GM12865 (cell line): Measurements from ENCODE around the gene VPS18.
A peak's percentile ranks its signal among the peaks of the same experiment; 100 is the strongest.

Experiments
- DNase-seq: peaks from one replicate; pipeline ENCODE4 v3.0.0; 2010; ENCODE audit warnings: low read depth
- H3K4me3 ChIP-seq: 2 replicates; pipeline ENCODE4 v1.5.1; 2011; ENCODE audit warnings: mild to moderate bottlenecking, low read depth, low read length, control low read depth
- TF ChIP-seq, protein P1 (sequence below): IDR thresholded peaks from 2 replicates; pipeline ENCODE4 v1.5.1; 2011; ENCODE audit warnings: low read length, control low read depth, low read depth, inconsistent platforms; ENCODE audit not compliant: insufficient read depth; ENCODE audit errors: missing control alignments

VPS18 gene

GRCh38 chr15:40952901-40953712, 58.9 kb downstream of the VPS18 start, which contains the start of gene CHAC1:
Gene CHAC1, plus strand, starts transcription at chr15:40953471. Its CDS starts 113 bp downstream, at chr15:40953584.
- peak within 1 kb of the TSS; percentile 78 for H3K4me3 ChIP-seq
- TF ChIP-seq, protein P1, sequence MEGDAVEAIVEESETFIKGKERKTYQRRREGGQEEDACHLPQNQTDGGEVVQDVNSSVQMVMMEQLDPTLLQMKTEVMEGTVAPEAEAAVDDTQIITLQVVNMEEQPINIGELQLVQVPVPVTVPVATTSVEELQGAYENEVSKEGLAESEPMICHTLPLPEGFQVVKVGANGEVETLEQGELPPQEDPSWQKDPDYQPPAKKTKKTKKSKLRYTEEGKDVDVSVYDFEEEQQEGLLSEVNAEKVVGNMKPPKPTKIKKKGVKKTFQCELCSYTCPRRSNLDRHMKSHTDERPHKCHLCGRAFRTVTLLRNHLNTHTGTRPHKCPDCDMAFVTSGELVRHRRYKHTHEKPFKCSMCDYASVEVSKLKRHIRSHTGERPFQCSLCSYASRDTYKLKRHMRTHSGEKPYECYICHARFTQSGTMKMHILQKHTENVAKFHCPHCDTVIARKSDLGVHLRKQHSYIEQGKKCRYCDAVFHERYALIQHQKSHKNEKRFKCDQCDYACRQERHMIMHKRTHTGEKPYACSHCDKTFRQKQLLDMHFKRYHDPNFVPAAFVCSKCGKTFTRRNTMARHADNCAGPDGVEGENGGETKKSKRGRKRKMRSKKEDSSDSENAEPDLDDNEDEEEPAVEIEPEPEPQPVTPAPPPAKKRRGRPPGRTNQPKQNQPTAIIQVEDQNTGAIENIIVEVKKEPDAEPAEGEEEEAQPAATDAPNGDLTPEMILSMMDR: no peak
- peak; percentile 97 for DNase-seq
